ENCODE results near the gene SLC8A2. TPM values are rescaled to one million over a fixed set of nuclear protein-coding genes. Genes with fewer than 3 reads are reported as not detected.

SLC8A2 gene
- total RNA-seq, 1 experiment from 2014 or later, result not detected

GRCh38 chr19:47464675-47465419, 6.8 kb downstream of the SLC8A2 start:
- DNase-seq (ENCODE audit: low read depth), result no peak

GRCh38 chr19:47461876-47462275, 9.8 kb downstream of the SLC8A2 start:
- DNase-seq (ENCODE audit: low read depth), result no peak

GRCh38 chr19:47459477-47459876, 12.2 kb downstream of the SLC8A2 start:
- no peak for DNase-seq (ENCODE audit: low read depth)

- no peak for DNase-seq (ENCODE audit: low read depth)
These were observed 13.0 kb downstream of the SLC8A2 start for GRCh38 chr19:47458672-47459071.

GRCh38 chr19:47456721-47457474, 14.8 kb downstream of the SLC8A2 start:
- DNase-seq (ENCODE audit: low read depth), result no peak

- DNase-seq (ENCODE audit: low read depth), result no peak
These were observed 21.2 kb downstream of the SLC8A2 start for GRCh38 chr19:47450478-47450877.

- no peak for DNase-seq (ENCODE audit: low read depth)
These were observed 23.3 kb downstream of the SLC8A2 start for GRCh38 chr19:47448360-47448727.

- DNase-seq (ENCODE audit: low read depth), result no peak
These were observed 24.0 kb downstream of the SLC8A2 start for GRCh38 chr19:47447470-47448359.

GRCh38 chr19:47446534-47447469, 24.9 kb downstream of the SLC8A2 start:
- DNase-seq (ENCODE audit: low read depth), result no peak

- DNase-seq (ENCODE audit: low read depth), result peak; percentile 36
These were observed 25.7 kb downstream of the SLC8A2 start for GRCh38 chr19:47445937-47446402.

GRCh38 chr19:47445527-47445926, 26.2 kb downstream of the SLC8A2 start:
- no peak for DNase-seq (ENCODE audit: low read depth)

GRCh38 chr19:47444388-47444821, 27.3 kb downstream of the SLC8A2 start:
- no peak for DNase-seq (ENCODE audit: low read depth)

- DNase-seq (ENCODE audit: low read depth), result no peak
These were observed 28.4 kb downstream of the SLC8A2 start for GRCh38 chr19:47443331-47443730.

- no peak for DNase-seq (ENCODE audit: low read depth)
These were observed 32.9 kb downstream of the SLC8A2 start for GRCh38 chr19:47438793-47439220.

GRCh38 chr19:47437500-47437899, 34.2 kb downstream of the SLC8A2 start:
- no peak for DNase-seq (ENCODE audit: low read depth)

GRCh38 chr19:47436712-47437401, 34.8 kb downstream of the SLC8A2 start:
- peak; percentile 63 for DNase-seq (ENCODE audit: low read depth)

- no peak for DNase-seq (ENCODE audit: low read depth)
These were observed 35.7 kb downstream of the SLC8A2 start for GRCh38 chr19:47435883-47436417.

GRCh38 chr19:47435196-47435595, 36.5 kb downstream of the SLC8A2 start:
- no peak for DNase-seq (ENCODE audit: low read depth)

- no peak for DNase-seq (ENCODE audit: low read depth)
These were observed 37.6 kb downstream of the SLC8A2 start for GRCh38 chr19:47434088-47434487.

GRCh38 chr19:47433121-47433520, 38.6 kb downstream of the SLC8A2 start:
- DNase-seq (ENCODE audit: low read depth), result no peak

All from M059J (cell line).